ENCODE measurements around the gene LARGE1.

LARGE1 gene

DNA sequence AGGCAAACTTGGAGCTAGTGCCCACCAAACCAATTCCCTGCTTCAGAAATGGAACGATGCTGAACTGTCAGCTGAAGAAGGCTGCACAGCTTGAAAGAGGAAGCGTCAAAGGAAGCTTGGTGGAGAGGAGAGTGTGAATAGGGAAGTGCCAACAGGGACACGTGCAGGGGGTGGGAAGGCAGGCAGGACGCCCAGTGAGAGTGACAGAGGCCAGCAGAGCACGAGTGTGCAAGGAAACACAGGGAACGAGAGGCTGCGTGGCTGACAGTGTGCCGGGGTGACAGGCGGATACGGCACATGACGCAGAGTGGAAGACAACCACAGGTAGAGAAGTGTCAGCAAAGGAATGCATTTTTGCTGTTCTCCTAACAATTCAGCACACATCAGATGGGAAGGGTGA, 196.4 kb downstream of the LARGE1 start:
- H3K4me3 ChIP-seq (ENCODE audit: low read depth, low read length) = no peak overlapping the region
- no peak for TF ChIP-seq CTCF (IDR thresholded peaks at IDR 0.05; ENCODE audit: low read depth, low read length, missing control alignments)
- no peak for DNase-seq (ENCODE audit: low read depth)
- in situ Hi-C loops (cut with HindIII; ENCODE audit: low sequenced_read_pairs) = loop anchor here (5.0 kb wide), 1 partner anchor 33 kb away; no protein-coding TSS in a partner anchor

- TF ChIP-seq CTCF (IDR thresholded peaks at IDR 0.05; ENCODE audit: low read depth, low read length, missing control alignments) = no peak
- DNase-seq (ENCODE audit: low read depth) = no peak
- H3K4me3 ChIP-seq (ENCODE audit: low read depth, low read length) = no peak overlapping the region
- in situ Hi-C loops (cut with HindIII; ENCODE audit: low sequenced_read_pairs) = loop anchor here (5.0 kb wide), 1 partner anchor 34 kb away; no protein-coding TSS in a partner anchor
Measured at GRCh38 chr22:33722816-33723215, 197.5 kb downstream of the LARGE1 start.

DNA sequence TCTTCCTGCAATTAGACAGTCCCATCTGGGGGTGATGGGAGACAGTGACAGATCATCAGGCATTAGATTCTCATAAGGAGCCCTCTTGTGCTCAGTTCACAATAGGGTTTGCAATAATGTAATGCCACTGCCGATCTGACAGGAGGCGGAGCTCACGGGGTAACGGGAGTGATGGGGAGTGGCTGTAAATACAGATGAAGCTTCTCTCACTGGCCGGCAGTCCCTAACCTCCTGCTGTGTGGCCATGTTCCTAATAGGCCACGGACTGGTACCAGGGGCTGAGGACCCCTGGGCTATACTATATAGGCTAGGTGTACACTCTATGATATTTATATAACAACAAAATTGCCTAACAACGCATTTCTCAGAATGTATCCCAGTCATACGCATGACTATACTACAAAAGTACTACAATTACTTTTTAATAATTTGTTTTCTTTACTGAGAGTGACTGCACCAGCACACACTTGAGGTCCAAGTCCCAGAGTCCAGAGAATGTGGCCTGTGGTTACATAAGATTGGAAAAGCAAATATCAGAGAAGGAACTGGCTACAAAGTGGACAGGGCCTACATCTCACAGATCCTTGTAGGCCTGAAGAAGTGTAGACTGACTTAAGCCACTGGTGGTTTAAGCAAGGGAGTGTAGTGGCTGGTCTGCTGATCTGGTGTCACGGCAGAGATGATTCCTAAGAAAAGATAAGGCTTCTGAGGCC, 200.0 kb downstream of the LARGE1 start:
- no peak overlapping the region for H3K4me3 ChIP-seq (ENCODE audit: low read depth, low read length)
- no peak for DNase-seq (ENCODE audit: low read depth)
- TF ChIP-seq CTCF (IDR thresholded peaks at IDR 0.05; ENCODE audit: low read depth, low read length, missing control alignments) = no peak
- in situ Hi-C loops (cut with HindIII; ENCODE audit: low sequenced_read_pairs) = loop anchor here (5.0 kb wide), 1 partner anchor 37 kb away; no protein-coding TSS in a partner anchor

- TF ChIP-seq CTCF (IDR thresholded peaks at IDR 0.05; ENCODE audit: low read depth, low read length, missing control alignments) = no peak
- H3K4me3 ChIP-seq (ENCODE audit: low read depth, low read length) = no peak overlapping the region
- DNase-seq (ENCODE audit: low read depth) = no peak
- in situ Hi-C loops (cut with HindIII; ENCODE audit: low sequenced_read_pairs) = no loop called here
Measured at GRCh38 chr22:33717694-33718396, 202.4 kb downstream of the LARGE1 start.

DNA sequence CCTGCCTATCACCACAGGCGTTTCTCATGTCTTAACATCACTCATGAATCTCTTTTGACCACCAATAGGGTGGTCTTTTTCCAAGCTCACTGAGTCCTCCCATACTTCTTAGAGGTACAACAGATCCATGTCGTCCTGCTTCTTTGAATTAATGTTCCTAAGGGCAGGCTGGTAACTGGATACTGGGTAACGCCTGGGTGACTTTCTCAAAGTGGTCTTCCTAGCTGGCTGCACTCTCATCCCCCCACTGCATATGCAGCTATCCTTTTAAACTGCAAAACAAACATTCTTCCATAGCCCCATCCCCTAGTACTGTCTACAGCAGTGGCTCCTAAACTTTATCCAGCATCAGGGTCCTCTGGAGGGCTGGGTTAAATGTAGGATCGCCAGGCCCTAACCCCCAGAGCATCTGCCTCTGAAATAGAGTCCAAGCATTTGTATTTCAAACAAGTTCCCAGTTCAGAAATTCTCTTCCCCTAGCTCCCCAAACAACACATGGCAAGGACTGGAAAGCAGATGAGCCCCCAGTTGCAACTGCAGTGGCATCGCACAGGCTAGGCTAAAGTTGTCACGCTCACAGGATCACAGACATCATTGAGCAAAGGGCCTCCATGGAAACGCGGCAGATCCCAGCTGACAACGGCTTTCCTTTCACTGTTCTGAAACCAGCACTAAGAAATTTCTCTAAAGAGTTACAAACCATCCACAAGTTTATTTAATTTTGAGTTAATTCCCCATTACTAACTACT, 204.9 kb downstream of the LARGE1 start:
- no peak overlapping the region for H3K4me3 ChIP-seq (ENCODE audit: low read depth, low read length)
- no peak for DNase-seq (ENCODE audit: low read depth)
- TF ChIP-seq CTCF (IDR thresholded peaks at IDR 0.05; ENCODE audit: low read depth, low read length, missing control alignments) = no peak
- in situ Hi-C loops (cut with HindIII; ENCODE audit: low sequenced_read_pairs) = no loop called here

- in situ Hi-C loops (cut with HindIII; ENCODE audit: low sequenced_read_pairs) = no loop called here
- no peak overlapping the region for H3K4me3 ChIP-seq (ENCODE audit: low read depth, low read length)
- DNase-seq (ENCODE audit: low read depth) = no peak
- TF ChIP-seq CTCF (IDR thresholded peaks at IDR 0.05; ENCODE audit: low read depth, low read length, missing control alignments) = no peak
Measured at GRCh38 chr22:33710326-33710725, 209.9 kb downstream of the LARGE1 start.

Data from astrocyte of the cerebellum (primary cell).